GM18519 (cell line): ENCODE results near the gene PSAP.

Source experiments
- ATAC-seq: cut with Tn5 transposase; IDR thresholded peaks from one replicate; pipeline ENCODE4 v1.9.1; 2021; ENCODE audit warnings: mild to moderate bottlenecking, moderate library complexity; ENCODE audit not compliant: unreplicated experiment, low FRiP score

PSAP gene

GRCh38 chr10:71846816-71847215 is 4.2 kb downstream of the PSAP start:
- no peak for ATAC-seq

GRCh38 chr10:71845410-71846405 is 5.3 kb downstream of the PSAP start:
- no peak for ATAC-seq

- ATAC-seq: no peak
These were observed 6.4 kb downstream of the PSAP start for GRCh38 chr10:71844695-71845094.

- ATAC-seq: no peak
These were observed 7.0 kb downstream of the PSAP start for GRCh38 chr10:71844084-71844483.

GRCh38 chr10:71842856-71843686 is 8.0 kb downstream of the PSAP start:
- ATAC-seq: no peak

DNA sequence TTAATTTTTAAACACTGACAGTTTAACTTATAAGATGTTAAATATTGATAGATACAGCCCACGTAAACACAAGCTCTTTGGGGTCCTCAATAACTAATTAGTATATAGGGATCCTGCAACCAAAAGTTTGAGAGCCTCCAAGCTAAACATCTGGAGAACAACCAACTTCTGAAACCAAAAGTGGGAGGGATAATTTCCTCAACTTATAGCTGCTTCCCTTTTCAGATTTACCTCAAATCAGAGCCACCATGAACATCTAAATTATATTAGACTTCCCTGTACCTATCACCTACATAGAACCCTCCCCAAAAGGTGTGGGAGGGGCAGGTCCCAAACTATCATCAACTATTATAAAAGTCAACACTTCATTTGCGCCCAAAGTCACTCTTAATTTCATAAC is 8.6 kb downstream of the PSAP start:
- ATAC-seq: no peak

DNA sequence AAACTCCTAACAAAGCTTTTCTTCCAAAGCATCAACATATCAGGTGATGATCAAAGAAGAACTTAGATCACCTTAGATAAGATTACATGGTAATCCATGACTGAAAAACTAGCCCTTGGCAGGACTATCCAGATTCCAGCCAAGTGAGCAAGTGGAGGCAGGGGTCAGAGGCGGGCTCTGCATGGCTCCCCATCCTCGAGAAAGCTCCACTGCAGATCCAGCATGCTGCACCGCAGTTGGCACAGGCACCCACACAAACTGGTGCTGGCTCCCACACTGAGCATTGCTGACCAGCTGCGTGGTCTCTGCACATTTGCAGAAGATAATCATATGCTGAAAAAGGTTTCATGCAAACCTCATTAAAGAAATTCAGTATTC is 10.1 kb downstream of the PSAP start:
- no peak for ATAC-seq

DNA sequence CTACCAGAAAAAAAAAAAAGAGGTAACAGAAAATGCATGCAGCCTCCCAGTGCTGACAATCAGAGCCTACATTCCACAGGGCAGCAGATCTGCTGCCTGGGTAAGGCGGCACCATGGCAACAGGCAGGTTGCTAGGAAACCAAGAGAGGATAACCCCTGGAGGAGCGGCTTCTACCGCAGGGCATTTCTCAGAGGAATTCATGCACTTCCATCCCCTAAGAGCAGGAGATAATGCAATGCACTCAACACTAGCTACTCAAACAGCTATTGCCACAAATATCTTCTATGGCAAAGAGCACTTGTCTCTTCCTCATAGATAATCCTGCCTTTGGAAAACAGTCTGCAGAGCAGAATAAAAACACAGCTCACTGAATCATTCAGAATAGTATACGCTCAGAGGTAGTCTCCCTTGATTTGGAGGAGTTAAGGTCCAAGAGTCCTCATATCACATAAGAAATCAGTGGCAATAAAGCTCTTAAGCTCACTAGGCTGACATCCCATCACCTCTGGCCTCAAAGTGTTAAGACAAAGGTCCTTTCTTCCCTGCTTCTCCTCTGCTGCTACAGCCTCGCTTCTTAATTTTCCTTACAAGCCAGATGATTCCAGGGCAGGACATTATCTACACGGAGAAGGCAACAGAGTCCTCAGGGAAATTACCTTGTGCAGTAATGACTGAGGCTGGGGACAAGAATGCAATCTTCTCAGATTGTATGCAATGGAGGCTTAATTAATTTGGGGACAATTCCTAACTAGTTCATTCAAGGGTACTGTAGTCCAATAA is 10.7 kb downstream of the PSAP start:
- ATAC-seq: no peak

GRCh38 chr10:71838264-71839211 is 12.5 kb downstream of the PSAP start:
- ATAC-seq: no peak

DNA sequence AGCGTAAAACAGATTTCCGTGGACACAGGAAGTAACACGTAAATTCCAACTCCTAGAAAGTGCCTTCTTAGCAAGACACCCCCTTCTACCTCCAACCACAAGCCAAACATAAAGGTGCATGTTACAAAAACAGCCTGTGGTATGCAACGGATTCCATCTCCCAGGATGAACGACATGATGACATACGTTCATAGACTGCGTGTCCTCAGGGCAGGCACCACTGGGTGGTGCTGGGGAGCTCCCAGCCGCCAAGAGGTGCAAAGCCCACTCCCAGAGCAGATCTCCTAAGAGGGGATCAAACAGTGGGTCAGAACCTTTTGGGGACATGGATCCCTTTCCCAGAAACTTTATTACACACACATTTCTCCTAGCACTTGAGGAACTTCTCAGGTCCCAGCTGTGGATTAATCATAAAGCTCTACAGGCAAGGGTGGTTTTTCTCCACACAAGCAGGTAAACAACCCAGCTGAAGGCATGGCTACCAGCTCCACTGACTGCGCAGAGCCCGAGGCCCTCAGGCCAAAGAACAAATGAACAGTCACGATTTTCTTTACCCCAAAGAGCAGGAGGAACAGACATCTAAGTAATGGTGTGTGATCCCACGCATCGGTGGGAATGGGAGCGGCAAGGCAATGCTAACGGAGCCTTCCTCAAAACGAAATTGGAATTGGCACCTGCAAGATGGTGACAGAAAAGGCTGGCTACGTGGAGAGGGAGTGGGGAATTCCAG is 13.8 kb downstream of the PSAP start:
- no peak for ATAC-seq

GRCh38 chr10:71836596-71836974 is 14.5 kb downstream of the PSAP start:
- ATAC-seq: no peak

- ATAC-seq: peak; percentile 75
These were observed 15.1 kb downstream of the PSAP start for GRCh38 chr10:71835671-71836595.

GRCh38 chr10:71834343-71834674 is 16.7 kb downstream of the PSAP start:
- no peak for ATAC-seq

GRCh38 chr10:71833451-71834342 is 17.4 kb downstream of the PSAP start:
- no peak for ATAC-seq

GRCh38 chr10:71832967-71833366 is 18.1 kb downstream of the PSAP start:
- ATAC-seq: no peak

DNA sequence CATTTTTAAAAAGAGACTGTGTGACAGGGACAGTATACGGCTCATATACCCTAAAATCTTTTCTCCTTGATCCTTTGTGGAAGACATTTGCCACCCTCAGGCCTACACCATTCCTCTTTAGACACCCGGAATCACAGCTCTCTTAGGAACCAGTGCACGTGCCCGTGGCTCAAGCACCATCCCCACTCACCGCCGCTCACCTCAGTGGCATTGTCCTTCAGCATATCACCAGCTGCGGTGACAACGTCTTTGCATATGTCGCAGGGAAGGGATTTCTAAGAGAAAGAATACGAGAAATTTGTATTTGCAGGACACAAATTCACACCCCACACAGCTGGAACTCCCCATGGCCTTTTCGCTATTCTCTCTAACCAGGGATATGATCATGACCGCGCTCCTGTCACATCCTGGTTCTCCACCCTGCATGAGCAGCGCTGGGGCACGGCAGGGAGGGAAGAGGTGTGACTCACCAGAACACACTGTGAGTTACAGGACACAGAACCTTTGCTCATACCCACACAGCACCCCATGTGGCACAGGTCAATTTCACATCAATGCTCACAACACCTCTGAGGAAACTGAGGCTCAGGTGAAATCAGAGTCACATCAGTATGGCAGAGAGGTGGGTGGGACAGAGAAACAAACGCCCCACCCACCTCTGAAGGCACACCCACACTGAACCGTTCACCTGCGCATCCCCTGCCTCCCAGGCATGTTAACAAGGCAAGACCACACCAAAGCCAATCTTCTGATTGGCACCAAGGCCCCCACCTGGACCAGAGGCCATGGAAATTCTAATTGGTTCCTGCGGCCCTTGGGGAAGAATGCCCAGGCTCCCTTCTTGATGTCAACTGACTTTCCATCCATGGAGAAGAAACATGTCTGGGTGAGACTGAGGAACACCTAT is 19.2 kb downstream of the PSAP start:
- ATAC-seq: no peak
